HepG2 (cell line): ENCODE results near the gene PRKD2. TPM values are rescaled to one million over a fixed set of nuclear protein-coding genes. Genes with fewer than 3 reads are reported as not detected.

Experiments
- ATAC-seq: fragments of 200-7000 bp; cut with Tn5 transposase; 3 replicates; pipeline ENCODE4 v1.9.1; 2020; ENCODE audit warnings: mild to moderate bottlenecking, moderate library complexity
- BruUV-seq: library from RNA; stranded (reverse); fragments of 400-500 nt; replicated peaks from 2 replicates; lab custom pipeline; 2021; lab: Mats Ljungman, UMichigan
- CTCF ChIA-PET: fragments of 300-600 bp; formaldehyde crosslinking; extraction: SDS; loops from one replicate; lab custom pipeline; 2021; ENCODE audit warnings: low total read pairs, inconsistent platforms, low intra/inter-chr PET ratio; lab: Yijun Ruan, JAX
- POLR2A ChIA-PET: fragments of 350-600 bp; sonication (Branson Sonifier 250); formaldehyde crosslinking; loops from one replicate; lab custom pipeline; 2020; ENCODE audit warnings: antibody characterized with exemption, inconsistent platforms; lab: Yijun Ruan, JAX
- DNase-seq: peaks from one replicate; pipeline ENCODE4 v3.0.0-alpha.2; 2015; ENCODE audit warnings: low spot score
- FAIRE-seq: peaks from 3 replicates; lab custom pipeline; 2011; peaks lifted over from hg19 to GRCh38; lab: Jason Lieb, UNC
- H2AFZ ChIP-seq: one replicate; pipeline ENCODE4 v1.6.1; 2011; ENCODE audit warnings: low read length, inconsistent platforms
- H3K27ac ChIP-seq: fragments of 300-600 bp; 3 replicates; pipeline ENCODE4 v1.8.0; 2011; ENCODE audit warnings: mixed run types, mild to moderate bottlenecking, mixed read lengths, low read length, inconsistent platforms; ENCODE audit not compliant: insufficient read depth; ENCODE audit errors: extremely low read length
- H3K27me3 ChIP-seq, 2 experiments: fragments of 200-600 bp in 1 of 2; 2 replicates in 1 of 2; 3 replicates in 1 of 2; pipeline versions ENCODE4 v1.6.0 to v1.8.0; 2011; ENCODE audit warnings: low read length in 2 of 2, mild to moderate bottlenecking in 2 of 2, moderate library complexity in 2 of 2, inconsistent platforms in 1 of 2; ENCODE audit not compliant: insufficient read depth in 2 of 2, control insufficient read depth in 1 of 2
- H3K36me3 ChIP-seq, 2 experiments: fragments of 200-600 bp in 1 of 2; replicated peaks in 1 of 2; 2 replicates in 1 of 2; 3 replicates in 1 of 2; pipeline versions ENCODE4 v1.5.1 to v1.8.0; 2011; ENCODE audit warnings: low read length in 2 of 2, inconsistent platforms in 1 of 2; ENCODE audit not compliant: insufficient read depth in 2 of 2, control insufficient read depth in 1 of 2
- H3K4me1 ChIP-seq: 2 replicates; pipeline ENCODE4 v1.5.1; 2012; ENCODE audit warnings: low read length, inconsistent platforms; ENCODE audit not compliant: insufficient read depth
- H3K4me2 ChIP-seq: 2 replicates; pipeline ENCODE4 v1.6.0; 2011; ENCODE audit warnings: low read depth, low read length, inconsistent platforms
- H3K4me3 ChIP-seq, 3 experiments: fragments of 200-600 bp in 1 of 3; sonication (generic), shearing (Covaris generic) in 1 of 3; replicated peaks in 1 of 3; 2 replicates each; pipeline ENCODE4 v1.5.1; 2011 to 2016; ENCODE audit warnings: low read length in 3 of 3, inconsistent platforms in 2 of 3, low read depth in 2 of 3, mild to moderate bottlenecking in 2 of 3, control low read depth in 1 of 3, mixed read lengths in 1 of 3; ENCODE audit not compliant: insufficient read depth in 1 of 3
- H3K79me2 ChIP-seq: one replicate; pipeline ENCODE4 v1.6.1; 2011; ENCODE audit warnings: low read length, inconsistent platforms; ENCODE audit not compliant: insufficient read depth
- H3K9ac ChIP-seq: 2 replicates; pipeline ENCODE4 v1.6.0; 2011; ENCODE audit warnings: mild to moderate bottlenecking, low read depth, low read length, inconsistent platforms; ENCODE audit not compliant: insufficient read depth
- H3K9me3 ChIP-seq: 2 replicates; pipeline ENCODE4 v1.5.1; 2012; ENCODE audit warnings: mild to moderate bottlenecking, low read length
- H4K20me1 ChIP-seq: 2 replicates; pipeline ENCODE4 v1.6.0; 2011; ENCODE audit warnings: inconsistent platforms, mild to moderate bottlenecking, low read length, moderate library complexity; ENCODE audit not compliant: insufficient read depth
- RBM22 ChIP-seq: fragments of 200-400 bp; formaldehyde crosslinking; optimal IDR thresholded peaks from 2 replicates; pipeline ENCODE3; 2017; ENCODE audit warnings: mild to moderate bottlenecking, low read length, moderate library complexity
- TOPORS ChIP-seq: sonication (generic); formaldehyde crosslinking; IDR thresholded peaks from 2 replicates; pipeline ENCODE4 v1.8.0; 2023; ENCODE audit warnings: mild to moderate bottlenecking, missing genetic modification reagents
- ZNF703 ChIP-seq: sonication (generic); formaldehyde crosslinking; IDR thresholded peaks from 2 replicates; pipeline ENCODE4 v1.5.1; 2020; ENCODE audit warnings: missing genetic modification reagents, mild to moderate bottlenecking, moderate library complexity, borderline replicate concordance
- WGBS: methylation state at CpG from one replicate; pipeline ENCODE4 v1.1.6; 2017; ENCODE audit warnings: low lambda C conversion rate; 5-methylcytosine and 5-hydroxymethylcytosine counted together
- in situ Hi-C: cut with HindIII; loops from 2 replicates; pipeline ENCODE4 v1.10.0; 2017; ENCODE audit warnings: low pct_unique_long_range_greater_than_20kb; ENCODE audit not compliant: extremely low pct_ligation_motif_present
- intact Hi-C: fragments of 100-400 bp; cut with micrococcal nuclease; formaldehyde crosslinking; loops from one replicate; pipeline ENCODE4 v1.10.0; 2022; ENCODE audit not compliant: unreplicated experiment
- polyA plus RNA-seq, 8 experiments: library from polyadenylated mRNA; depleted of rRNA in 3 of 8; stranded (reverse) in 7 of 8; unstranded in 1 of 8; fragments of >200 nt; fragmentation: Illumina TruSeq in 4 of 8; extraction: Trizol in 4 of 8; gene quantifications; 2 replicates each; pipeline versions ENCODE4 v1.2.1 to v1.2.3, GENCODE V29; 2011 to 2016; ENCODE audit warnings: low read depth in 4 of 8, missing spikeins in 1 of 8, mixed read lengths in 1 of 8; ENCODE audit not compliant: insufficient read depth in 1 of 8
- total RNA-seq, 5 experiments: library from RNA; depleted of rRNA; stranded (reverse); fragments of >200 nt; fragmentation: Illumina TruSeq; extraction: Trizol; gene quantifications; 2 replicates each; pipeline ENCODE4 v1.2.3, GENCODE V29; 2016; ENCODE audit warnings: low read depth in 1 of 5
- TF ChIP-seq, protein P1 (sequence below): sonication (generic); formaldehyde crosslinking; IDR thresholded peaks from 2 replicates; pipeline ENCODE4 v1.5.0; 2020; ENCODE audit warnings: missing genetic modification reagents, mild to moderate bottlenecking, borderline replicate concordance
- TF ChIP-seq, protein P2 (sequence below), 2 experiments: fragments of 450-650 bp in 1 of 2; sonication (generic) in 1 of 2; formaldehyde crosslinking in 1 of 2; IDR thresholded peaks; 2 replicates each; pipeline versions ENCODE4 v1.6.1 to v1.8.0; 2016 to 2022; ENCODE audit warnings: antibody characterized with exemption in 1 of 2, mild to moderate bottlenecking in 1 of 2, missing genetic modification reagents in 1 of 2
- TF ChIP-seq, protein P3 (sequence below): sonication (generic); formaldehyde crosslinking; IDR thresholded peaks from 2 replicates; pipeline ENCODE4 v1.9.0; 2021; ENCODE audit warnings: missing genetic modification reagents, mild to moderate bottlenecking, borderline replicate concordance

The PRKD2 gene
- total and polyA plus RNA-seq, 2 of the 13 experiments (the other 11 are each of a cell fraction or from before 2014, with no cell fraction given): 6.7 to 7.3 TPM

DNA sequence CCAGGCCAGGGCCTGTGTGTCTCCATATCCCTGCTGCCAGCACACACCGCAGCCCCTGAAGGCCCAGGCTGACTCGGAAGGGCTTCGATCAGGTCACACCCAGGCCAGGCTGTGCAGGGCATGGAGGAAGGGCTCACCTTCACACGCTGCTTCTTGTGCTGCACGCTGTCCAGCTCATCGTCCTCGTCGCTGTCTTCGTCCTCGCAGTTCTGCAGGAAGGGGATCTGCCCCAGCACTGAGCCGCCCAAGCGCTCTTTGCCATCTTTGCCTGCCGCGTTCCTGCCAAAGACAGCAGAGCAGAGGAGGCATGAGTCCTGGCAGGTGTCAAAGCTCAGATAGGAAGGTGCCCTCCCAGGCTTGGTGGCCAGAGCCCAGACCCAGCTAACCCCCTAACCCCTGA is 13.7 kb upstream of the PRKD2 start:
- Histone ChIP-seq H4K20me1 (peaks cover 13% of the 10 kb centered on the region; the same call in 1 of the 2 replicates), H3K4me1 (no peaks in the 10 kb centered on the region), H3K9me3 (no peaks in the 10 kb centered on the region), H3K79me2 (no peaks in the 10 kb centered on the region), H3K4me2 (no peak overlapping the region), H2AFZ (no peak overlapping the region), H3K27me3 (no peaks in the 10 kb centered on the region), H3K27ac (no peak overlapping the region), H3K36me3 (peaks cover 58 to 90% of the 10 kb centered on the region in 2 experiments), H3K4me3 (no peak overlapping the region), H3K9ac (no peak overlapping the region)
- no TSS peak for BruUV-seq
- in situ Hi-C loops (no loop called here), intact Hi-C loops (no loop called here)
- ChIA-PET POLR2A (no interaction called here), CTCF (no interaction called here)
- TF ChIP-seq TOPORS (CRISPR knock-in tag) (no peak), ZNF703 (no peak), RBM22 (peak; percentile 15)
- TF ChIP-seq, protein P1, sequence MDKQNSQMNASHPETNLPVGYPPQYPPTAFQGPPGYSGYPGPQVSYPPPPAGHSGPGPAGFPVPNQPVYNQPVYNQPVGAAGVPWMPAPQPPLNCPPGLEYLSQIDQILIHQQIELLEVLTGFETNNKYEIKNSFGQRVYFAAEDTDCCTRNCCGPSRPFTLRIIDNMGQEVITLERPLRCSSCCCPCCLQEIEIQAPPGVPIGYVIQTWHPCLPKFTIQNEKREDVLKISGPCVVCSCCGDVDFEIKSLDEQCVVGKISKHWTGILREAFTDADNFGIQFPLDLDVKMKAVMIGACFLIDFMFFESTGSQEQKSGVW (CRISPR knock-in tag): no peak
- FAIRE-seq: no peak
- no peak for ATAC-seq
- WGBS: 100% methylated on average over 9 of the region's 14 CpGs
- no peak for DNase-seq

DNA sequence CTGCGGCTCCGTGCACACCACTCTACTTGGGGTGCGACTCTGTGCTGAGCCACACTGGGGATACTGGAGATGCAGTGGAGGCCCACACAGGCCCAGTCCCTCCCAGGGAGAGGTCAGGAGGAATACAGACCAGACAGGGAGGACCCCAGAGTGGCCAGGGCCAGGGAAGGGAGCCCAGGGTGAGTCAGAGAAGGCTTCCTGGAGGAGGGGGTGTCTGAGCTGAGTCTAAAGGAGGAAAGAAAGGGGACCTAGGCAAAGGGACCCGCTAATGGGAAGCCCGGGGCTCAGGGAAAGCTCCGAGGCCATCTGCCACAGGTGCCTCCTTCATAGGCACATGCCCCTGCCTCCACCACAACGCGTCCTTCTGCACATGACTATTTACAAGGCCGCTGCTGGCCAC is 13.3 kb upstream of the PRKD2 start:
- intact Hi-C loops: no loop called here
- WGBS: 96% methylated on average over 9 of the region's 9 CpGs
- Histone ChIP-seq H3K4me2 (no peak overlapping the region), H3K79me2 (no peaks in the 10 kb centered on the region), H3K4me1 (no peaks in the 10 kb centered on the region), H3K27ac (no peak overlapping the region), H2AFZ (no peak overlapping the region), H3K9me3 (no peaks in the 10 kb centered on the region), H4K20me1 (peaks cover 13% of the 10 kb centered on the region; the same call in 1 of the 2 replicates), H3K4me3 (no peak overlapping the region), H3K9ac (no peak overlapping the region), H3K36me3 (peaks cover 60 to 92% of the 10 kb centered on the region in 2 experiments), H3K27me3 (no peaks in the 10 kb centered on the region)
- ChIA-PET POLR2A (no interaction called here), CTCF (no interaction called here)
- ATAC-seq (no peak), FAIRE-seq (no peak), DNase-seq (no peak)
- in situ Hi-C loops: no loop called here
- no TSS peak for BruUV-seq
- TF ChIP-seq, protein P2, sequence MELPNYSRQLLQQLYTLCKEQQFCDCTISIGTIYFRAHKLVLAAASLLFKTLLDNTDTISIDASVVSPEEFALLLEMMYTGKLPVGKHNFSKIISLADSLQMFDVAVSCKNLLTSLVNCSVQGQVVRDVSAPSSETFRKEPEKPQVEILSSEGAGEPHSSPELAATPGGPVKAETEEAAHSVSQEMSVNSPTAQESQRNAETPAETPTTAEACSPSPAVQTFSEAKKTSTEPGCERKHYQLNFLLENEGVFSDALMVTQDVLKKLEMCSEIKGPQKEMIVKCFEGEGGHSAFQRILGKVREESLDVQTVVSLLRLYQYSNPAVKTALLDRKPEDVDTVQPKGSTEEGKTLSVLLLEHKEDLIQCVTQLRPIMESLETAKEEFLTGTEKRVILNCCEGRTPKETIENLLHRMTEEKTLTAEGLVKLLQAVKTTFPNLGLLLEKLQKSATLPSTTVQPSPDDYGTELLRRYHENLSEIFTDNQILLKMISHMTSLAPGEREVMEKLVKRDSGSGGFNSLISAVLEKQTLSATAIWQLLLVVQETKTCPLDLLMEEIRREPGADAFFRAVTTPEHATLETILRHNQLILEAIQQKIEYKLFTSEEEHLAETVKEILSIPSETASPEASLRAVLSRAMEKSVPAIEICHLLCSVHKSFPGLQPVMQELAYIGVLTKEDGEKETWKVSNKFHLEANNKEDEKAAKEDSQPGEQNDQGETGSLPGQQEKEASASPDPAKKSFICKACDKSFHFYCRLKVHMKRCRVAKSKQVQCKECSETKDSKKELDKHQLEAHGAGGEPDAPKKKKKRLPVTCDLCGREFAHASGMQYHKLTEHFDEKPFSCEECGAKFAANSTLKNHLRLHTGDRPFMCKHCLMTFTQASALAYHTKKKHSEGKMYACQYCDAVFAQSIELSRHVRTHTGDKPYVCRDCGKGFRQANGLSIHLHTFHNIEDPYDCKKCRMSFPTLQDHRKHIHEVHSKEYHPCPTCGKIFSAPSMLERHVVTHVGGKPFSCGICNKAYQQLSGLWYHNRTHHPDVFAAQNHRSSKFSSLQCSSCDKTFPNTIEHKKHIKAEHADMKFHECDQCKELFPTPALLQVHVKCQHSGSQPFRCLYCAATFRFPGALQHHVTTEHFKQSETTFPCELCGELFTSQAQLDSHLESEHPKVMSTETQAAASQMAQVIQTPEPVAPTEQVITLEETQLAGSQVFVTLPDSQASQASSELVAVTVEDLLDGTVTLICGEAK (IDR thresholded peaks at IDR 0.05): no peak
- TF ChIP-seq, protein P2 (CRISPR knock-in tag; IDR thresholded peaks at IDR 0.05): no peak
- TF ChIP-seq, protein P3, sequence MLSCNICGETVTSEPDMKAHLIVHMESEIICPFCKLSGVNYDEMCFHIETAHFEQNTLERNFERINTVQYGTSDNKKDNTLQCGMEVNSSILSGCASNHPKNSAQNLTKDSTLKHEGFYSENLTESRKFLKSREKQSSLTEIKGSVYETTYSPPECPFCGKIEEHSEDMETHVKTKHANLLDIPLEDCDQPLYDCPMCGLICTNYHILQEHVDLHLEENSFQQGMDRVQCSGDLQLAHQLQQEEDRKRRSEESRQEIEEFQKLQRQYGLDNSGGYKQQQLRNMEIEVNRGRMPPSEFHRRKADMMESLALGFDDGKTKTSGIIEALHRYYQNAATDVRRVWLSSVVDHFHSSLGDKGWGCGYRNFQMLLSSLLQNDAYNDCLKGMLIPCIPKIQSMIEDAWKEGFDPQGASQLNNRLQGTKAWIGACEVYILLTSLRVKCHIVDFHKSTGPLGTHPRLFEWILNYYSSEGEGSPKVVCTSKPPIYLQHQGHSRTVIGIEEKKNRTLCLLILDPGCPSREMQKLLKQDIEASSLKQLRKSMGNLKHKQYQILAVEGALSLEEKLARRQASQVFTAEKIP: no peak
